ENCODE results near the gene MRPS18B. TPM values are rescaled to one million over a fixed set of nuclear protein-coding genes. Genes with fewer than 3 reads are reported as not detected.

Gene MRPS18B
- total RNA-seq, 6 donors from 2014 or later, result 23.0 to 62.5 (median 45.7) TPM

GRCh38 chr6:30600451-30600961 lies 17.1 kb upstream of the MRPS18B start:
- TF ChIP-seq EP300 (IDR thresholded peaks at IDR 0.05), result no peak
- no peak for TF ChIP-seq POLR2AphosphoS5 (IDR thresholded peaks at IDR 0.05)
- no peak for TF ChIP-seq CTCF (IDR thresholded peaks at IDR 0.05)
- TF ChIP-seq POLR2A (IDR thresholded peaks at IDR 0.05), result peak in 1 of 4 donors; percentile 26
- ATAC-seq (ENCODE audit: low FRiP score in 2 of 2), result no peak
- no peak for DNase-seq
- H3K4me1 ChIP-seq, result peaks cover 0 to 6% (median 0%) of the 10 kb centered on the region in 4 donors
- 70 to 77% methylated on average over 9 to 10 of the region's 10 CpGs for WGBS, 2 donors
- H3K27ac ChIP-seq, result no peak overlapping the region
- H3K4me3 ChIP-seq, result no peak overlapping the region
- peaks cover 43 to 54% (median 52%) of the 10 kb centered on the region in 4 donors for H3K36me3 ChIP-seq
- H3K27me3 ChIP-seq, result no peaks in the 10 kb centered on the region
- H3K9me3 ChIP-seq, result no peaks in the 10 kb centered on the region

GRCh38 chr6:30601436-30601814 lies 16.2 kb upstream of the MRPS18B start:
- TF ChIP-seq POLR2AphosphoS5 (IDR thresholded peaks at IDR 0.05) (no peak), CTCF (IDR thresholded peaks at IDR 0.05) (no peak), POLR2A (IDR thresholded peaks at IDR 0.05) (no peak), EP300 (IDR thresholded peaks at IDR 0.05) (no peak)

GRCh38 chr6:30601815-30602641 lies 15.6 kb upstream of the MRPS18B start:
- Histone ChIP-seq H3K9me3 (no peaks in the 10 kb centered on the region), H3K27me3 (no peaks in the 10 kb centered on the region), H3K27ac (no peak overlapping the region), H3K4me1 (peaks cover 0 to 6% (median 0%) of the 10 kb centered on the region in 4 donors), H3K4me3 (no peak overlapping the region), H3K36me3 (peaks cover 57 to 69% (median 67%) of the 10 kb centered on the region in 4 donors)
- ATAC-seq (ENCODE audit: low FRiP score in 2 of 2) (peak in 1 of 2 donors; percentile 49), DNase-seq (peak in 1 of 2 donors; percentile 78)
- TF ChIP-seq EP300 (IDR thresholded peaks at IDR 0.05) (no peak), POLR2A (IDR thresholded peaks at IDR 0.05) (no peak), CTCF (IDR thresholded peaks at IDR 0.05) (no peak), POLR2AphosphoS5 (IDR thresholded peaks at IDR 0.05) (no peak)
- 86 to 91% methylated on average over 6 to 38 of the region's 39 CpGs for WGBS, 2 donors

More at GRCh38 chr6:30601436-30601814, 16.2 kb upstream of the MRPS18B start:
- Histone ChIP-seq H3K4me1 (peaks cover 0 to 6% (median 0%) of the 10 kb centered on the region in 4 donors), H3K27me3 (no peaks in the 10 kb centered on the region), H3K27ac (no peak overlapping the region), H3K4me3 (no peak overlapping the region), H3K36me3 (peaks cover 51 to 63% (median 61%) of the 10 kb centered on the region in 4 donors), H3K9me3 (no peaks in the 10 kb centered on the region)
- 57 to 66% methylated on average over 6 of the region's 6 CpGs for WGBS, 2 donors
- DNase-seq, result no peak
- no peak for ATAC-seq (ENCODE audit: low FRiP score in 2 of 2)

- H3K9me3 ChIP-seq, result no peaks in the 10 kb centered on the region
- WGBS, 2 donors, result 95 to 96% methylated on average over 13 of the region's 13 CpGs
- H3K4me1 ChIP-seq, result peaks cover 0 to 4% (median 0%) of the 10 kb centered on the region in 4 donors
- peaks cover 72 to 88% (median 85%) of the 10 kb centered on the region in 4 donors for H3K36me3 ChIP-seq
- no peak overlapping the region for H3K27ac ChIP-seq
- ATAC-seq (ENCODE audit: low FRiP score in 2 of 2) (no peak), DNase-seq (no peak)
- no peak for TF ChIP-seq CTCF (IDR thresholded peaks at IDR 0.05)
- no peak for TF ChIP-seq POLR2AphosphoS5 (IDR thresholded peaks at IDR 0.05)
- no peak for TF ChIP-seq EP300 (IDR thresholded peaks at IDR 0.05)
- TF ChIP-seq POLR2A (IDR thresholded peaks at IDR 0.05), result no peak
- H3K4me3 ChIP-seq, result no peak overlapping the region
- H3K27me3 ChIP-seq, result no peaks in the 10 kb centered on the region
Measured at GRCh38 chr6:30603961-30604360, 13.7 kb upstream of the MRPS18B start.

Measured in upper lobe of left lung (tissue), 6 donors.